ENCODE measurements around the gene NPPC.

The NPPC gene

DNA sequence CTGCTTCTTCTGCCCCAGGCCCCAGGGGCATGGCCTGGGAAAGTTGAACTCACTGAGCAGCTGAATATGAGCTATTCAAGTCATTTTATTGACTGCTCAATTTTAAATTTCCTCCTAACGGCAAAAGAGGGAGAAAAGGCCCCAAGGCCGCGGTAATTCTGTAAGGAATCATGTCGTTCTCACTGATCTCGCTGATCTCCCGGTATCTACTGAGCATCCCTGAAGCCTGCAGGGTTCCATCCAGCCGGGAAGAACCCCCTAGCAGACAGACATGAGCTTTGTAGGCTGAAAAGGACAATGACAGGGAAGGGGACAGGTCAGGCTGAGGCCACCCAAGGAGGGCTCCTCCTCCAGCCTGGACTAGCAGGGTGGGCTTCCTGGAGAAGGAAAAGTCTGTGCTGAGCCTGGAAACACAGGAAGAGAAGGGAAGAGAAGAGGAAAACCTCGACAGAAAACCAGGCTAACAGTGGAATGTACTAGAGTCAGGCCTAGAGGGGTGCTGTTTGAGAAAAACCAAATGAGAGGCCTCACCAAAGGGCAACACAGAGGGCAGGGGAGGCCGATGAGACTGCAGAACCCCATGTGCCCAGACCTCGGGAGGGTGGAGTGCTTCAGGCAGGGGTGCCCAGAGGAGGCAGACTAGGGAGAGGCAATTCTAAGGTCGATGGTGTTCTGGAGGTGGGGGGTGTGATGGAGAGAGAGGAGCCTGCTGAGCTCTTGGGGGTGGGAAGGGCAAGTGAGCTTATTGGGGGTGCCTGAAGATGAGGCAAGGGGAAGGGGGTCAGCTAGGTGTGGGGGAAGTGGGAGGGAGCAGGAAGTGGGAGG lies 2.9 kb upstream of the NPPC start:
- peaks cover 12% of the 10 kb centered on the region for H3K4me1 Mint-ChIP-seq
- no peaks in the 10 kb centered on the region for H3K36me3 Mint-ChIP-seq
- H3K27ac Mint-ChIP-seq: no peak overlapping the region
- H3K4me3 Mint-ChIP-seq: no peak overlapping the region
- H3K9me3 Mint-ChIP-seq: no peaks in the 10 kb centered on the region
- peaks cover 23% of the 10 kb centered on the region for H3K27me3 Mint-ChIP-seq

DNA sequence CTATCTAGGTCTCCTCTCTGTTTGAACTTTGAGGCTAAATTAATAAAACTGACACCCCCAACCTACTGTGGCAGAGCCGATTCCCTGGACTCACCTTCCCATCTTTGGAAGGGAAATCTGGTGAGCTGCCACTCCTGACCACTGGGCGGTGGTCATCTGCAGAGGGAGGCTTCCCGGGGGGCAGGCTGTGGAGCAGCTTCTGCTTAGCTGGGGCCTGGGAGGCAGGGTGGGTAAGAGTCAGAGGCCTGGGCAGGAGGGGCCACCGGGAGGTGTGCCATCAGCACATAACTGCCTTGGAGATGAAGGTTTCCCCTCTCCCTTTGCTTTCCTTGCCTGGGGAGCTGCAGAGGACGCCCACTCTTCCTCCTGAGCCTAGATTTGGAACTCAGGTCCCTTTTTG lies 2.3 kb upstream of the NPPC start:
- Mint-ChIP-seq H3K4me3 (no peak overlapping the region), H3K9me3 (no peaks in the 10 kb centered on the region), H3K36me3 (no peaks in the 10 kb centered on the region), H3K27me3 (peaks cover 30% of the 10 kb centered on the region), H3K27ac (no peak overlapping the region), H3K4me1 (peaks cover 12% of the 10 kb centered on the region)

DNA sequence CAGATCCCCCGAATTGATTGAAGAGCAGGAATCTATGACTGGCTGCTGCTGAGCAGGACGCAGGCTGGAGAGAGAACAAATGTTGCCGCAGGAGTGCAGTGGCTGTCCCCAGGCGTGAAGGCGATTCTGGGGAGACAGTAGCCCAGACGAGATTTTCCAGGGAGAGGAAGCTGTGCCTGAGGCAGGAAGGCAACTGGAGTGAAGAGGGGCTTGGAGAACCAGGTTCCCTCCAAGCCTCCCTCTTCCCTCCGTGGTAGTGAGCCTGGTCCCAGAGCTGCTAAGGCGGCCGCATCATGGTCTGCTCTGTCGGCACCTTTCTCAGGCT lies 1.3 kb upstream of the NPPC start:
- no peak overlapping the region for H3K27ac Mint-ChIP-seq
- peaks cover 12% of the 10 kb centered on the region for H3K4me1 Mint-ChIP-seq
- H3K4me3 Mint-ChIP-seq: peak overlapping the region; percentile 74
- H3K27me3 Mint-ChIP-seq: peaks cover 30% of the 10 kb centered on the region
- no peaks in the 10 kb centered on the region for H3K9me3 Mint-ChIP-seq
- no peaks in the 10 kb centered on the region for H3K36me3 Mint-ChIP-seq

DNA sequence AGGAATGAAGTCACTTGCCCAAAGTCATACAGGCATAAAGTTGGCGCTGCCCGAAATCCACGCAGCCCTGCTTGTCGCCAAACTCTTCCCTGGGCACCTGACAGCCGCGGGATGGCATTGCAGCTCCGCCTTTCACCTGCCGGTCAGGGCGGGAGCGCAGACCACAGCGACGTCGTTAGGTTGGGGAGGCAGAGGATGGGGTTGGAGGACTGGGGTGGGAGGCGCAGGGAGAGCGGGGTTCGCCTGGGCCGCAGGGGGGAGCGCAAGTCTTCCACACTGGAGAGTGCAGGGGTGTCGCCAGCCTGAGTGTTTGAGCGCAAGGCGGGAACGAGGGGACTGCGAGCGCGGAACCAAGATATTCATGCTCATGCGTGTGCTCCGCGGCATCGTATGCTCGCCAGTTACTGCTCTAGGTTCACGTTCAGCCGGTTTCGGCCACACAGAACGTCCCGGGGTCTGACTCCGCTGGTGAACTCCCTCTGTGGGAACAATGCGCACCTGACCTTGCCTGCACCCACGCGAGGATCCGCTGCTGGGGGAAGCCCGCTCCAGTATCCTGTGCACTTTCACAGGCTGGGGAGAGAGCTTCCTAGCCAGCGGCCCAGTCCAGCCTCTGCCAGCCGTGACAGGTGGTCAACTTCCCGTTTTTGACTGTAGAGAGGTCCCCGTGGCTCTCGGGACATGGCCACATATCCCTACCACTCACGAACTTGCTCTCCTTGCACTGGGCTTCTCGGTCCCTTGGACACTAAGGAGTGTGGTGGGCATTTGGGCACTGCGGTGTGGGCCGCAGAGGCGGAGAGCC lies 767 bp upstream of the NPPC start:
- H3K4me1 Mint-ChIP-seq: peaks cover 12% of the 10 kb centered on the region
- H3K36me3 Mint-ChIP-seq: no peaks in the 10 kb centered on the region
- H3K9me3 Mint-ChIP-seq: no peaks in the 10 kb centered on the region
- no peak overlapping the region for H3K27ac Mint-ChIP-seq
- peak overlapping the region; percentile 74 for H3K4me3 Mint-ChIP-seq
- H3K27me3 Mint-ChIP-seq: peaks cover 30% of the 10 kb centered on the region

DNA sequence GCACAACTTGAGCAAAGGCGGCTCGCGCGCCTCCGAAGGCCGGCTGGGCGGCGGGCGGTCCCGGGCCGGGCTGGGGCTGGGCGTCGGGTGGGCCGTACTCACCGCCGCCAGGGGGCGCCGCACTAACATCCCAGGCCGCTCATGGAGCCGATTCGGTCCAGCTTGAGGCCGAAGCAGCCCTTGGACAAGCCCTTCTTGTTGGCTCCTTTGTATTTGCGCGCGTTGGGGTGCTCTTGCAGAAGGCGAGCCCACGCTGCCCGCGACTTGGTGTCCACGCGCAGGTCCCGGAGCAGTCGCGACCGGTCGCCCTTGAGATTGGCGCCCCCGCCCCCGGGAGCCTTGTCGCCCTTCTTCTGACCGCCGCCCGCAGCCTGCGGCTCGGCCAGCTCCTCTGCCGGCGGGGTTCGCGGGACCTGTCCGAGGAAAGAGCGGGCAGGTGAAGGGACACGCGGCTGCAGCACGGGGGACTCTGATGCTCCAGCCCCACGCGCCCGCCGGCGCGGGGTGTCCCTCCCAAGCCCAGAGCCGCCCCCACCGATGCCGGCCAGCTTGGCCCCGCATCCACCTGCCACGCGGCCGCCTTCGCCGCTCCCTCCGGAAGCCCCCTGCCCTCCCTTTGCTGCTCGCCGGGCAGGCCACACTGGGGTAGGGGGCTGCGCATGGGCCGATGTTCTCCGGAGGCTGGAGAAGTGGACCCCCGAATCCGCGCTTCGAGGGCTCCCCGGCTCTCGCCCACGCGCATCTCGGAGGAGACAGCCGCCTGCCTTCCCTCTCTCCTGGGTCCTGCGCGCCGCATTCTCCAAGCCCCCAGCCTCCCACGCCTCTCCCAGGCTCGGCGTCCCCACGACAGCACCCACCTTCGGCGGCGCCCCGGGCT lies 655 bp downstream of the NPPC start:
- peak overlapping the region; percentile 74 for H3K4me3 Mint-ChIP-seq
- no peaks in the 10 kb centered on the region for H3K36me3 Mint-ChIP-seq
- H3K4me1 Mint-ChIP-seq: peaks cover 12% of the 10 kb centered on the region
- H3K27me3 Mint-ChIP-seq: peaks cover 30% of the 10 kb centered on the region
- H3K27ac Mint-ChIP-seq: no peak overlapping the region
- H3K9me3 Mint-ChIP-seq: no peaks in the 10 kb centered on the region

DNA sequence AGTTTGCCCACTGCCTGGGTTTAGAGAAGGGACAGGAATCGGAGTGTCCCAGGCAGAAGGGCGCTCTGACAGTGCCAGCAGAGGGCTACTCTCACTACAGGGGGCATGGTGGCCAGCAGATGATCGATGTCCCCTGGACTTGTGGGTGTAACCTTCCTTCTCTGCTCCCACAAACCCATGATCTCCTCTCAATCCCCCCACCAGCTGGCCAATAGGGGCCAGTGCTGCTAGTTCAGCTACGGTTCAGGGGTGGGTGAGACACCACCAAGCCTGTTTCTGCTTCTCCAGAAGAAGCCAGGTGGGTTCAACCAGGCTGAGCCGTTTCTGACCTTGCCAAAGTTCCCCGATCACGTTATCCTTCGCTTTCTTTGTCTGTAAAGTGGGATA lies 1.3 kb downstream of the NPPC start:
- no peak overlapping the region for H3K27ac Mint-ChIP-seq
- peaks cover 12% of the 10 kb centered on the region for H3K4me1 Mint-ChIP-seq
- H3K36me3 Mint-ChIP-seq: no peaks in the 10 kb centered on the region
- H3K4me3 Mint-ChIP-seq: peak overlapping the region; percentile 60
- H3K9me3 Mint-ChIP-seq: no peaks in the 10 kb centered on the region
- peaks cover 30% of the 10 kb centered on the region for H3K27me3 Mint-ChIP-seq

DNA sequence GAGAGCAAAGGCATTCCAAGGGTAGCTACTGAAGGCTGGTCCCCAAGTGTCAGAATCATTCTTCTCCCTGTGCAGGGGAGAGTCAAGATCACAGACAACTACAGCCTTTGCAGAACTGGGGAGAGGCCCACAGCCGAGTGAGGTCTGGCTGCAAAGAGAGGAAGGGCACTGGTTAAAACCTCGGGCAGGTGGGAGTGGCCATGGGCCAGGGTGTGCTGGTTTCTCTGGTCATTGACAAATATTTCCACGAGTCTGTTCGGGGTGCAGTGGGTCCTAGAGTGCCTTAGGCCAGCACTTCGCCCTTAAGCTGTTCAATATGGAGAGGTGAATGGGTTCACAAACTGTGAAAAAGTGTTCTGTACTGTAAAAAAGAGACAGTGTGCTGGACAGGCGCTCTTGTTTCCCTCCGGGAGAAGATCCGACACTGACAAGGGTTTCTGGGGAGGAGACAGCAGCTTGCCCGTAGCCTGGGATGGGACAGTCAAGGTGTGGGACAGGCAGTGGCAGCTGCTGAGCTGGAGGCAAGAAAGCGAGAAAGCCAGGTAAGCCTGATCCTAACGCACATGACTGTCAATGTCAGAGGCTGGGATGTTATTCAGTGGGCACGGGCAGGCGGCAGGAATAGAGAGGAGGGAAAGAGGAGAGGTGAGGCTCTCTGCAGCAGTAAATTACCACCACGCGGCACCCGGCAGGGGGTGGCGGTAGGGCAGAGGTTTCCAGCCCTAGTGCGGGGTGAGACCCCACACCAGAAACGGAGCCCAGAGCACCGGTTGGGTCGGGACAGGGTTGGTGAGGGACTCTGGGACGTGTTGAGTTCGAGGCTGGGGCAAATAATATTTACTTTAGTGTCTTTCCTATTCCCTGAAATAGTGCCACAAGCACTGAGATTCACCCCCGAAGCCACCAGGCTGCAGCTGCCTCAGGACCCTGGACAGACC lies 2.0 kb downstream of the NPPC start:
- H3K4me3 Mint-ChIP-seq: peak overlapping the region; percentile 60
- H3K27me3 Mint-ChIP-seq: peaks cover 29% of the 10 kb centered on the region

DNA sequence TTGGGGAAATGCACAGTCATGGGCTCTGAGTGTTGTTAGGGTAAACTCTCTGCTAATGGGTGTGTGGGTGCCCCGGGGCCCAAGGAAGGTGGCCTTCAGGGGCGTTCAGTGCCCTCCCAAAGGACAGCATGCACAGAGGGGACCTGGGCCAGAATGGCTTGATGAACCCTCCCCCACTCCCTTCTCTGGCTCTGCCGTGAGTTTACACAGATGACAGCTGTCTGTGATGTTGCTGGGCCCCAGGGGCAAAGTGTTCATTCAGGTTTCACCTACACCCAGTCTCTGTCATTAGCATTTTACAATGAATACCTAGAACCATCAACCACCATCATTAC lies 3.2 kb downstream of the NPPC start:
- H3K4me3 Mint-ChIP-seq: no peak overlapping the region
- no peaks in the 10 kb centered on the region for H3K9me3 Mint-ChIP-seq
- H3K27me3 Mint-ChIP-seq: peaks cover 27% of the 10 kb centered on the region
- H3K4me1 Mint-ChIP-seq: peaks cover 12% of the 10 kb centered on the region
- H3K27ac Mint-ChIP-seq: no peak overlapping the region
- H3K36me3 Mint-ChIP-seq: no peaks in the 10 kb centered on the region

More for the DNA sequence above, 2.0 kb downstream of the NPPC start:
- Mint-ChIP-seq H3K9me3 (no peaks in the 10 kb centered on the region), H3K27ac (no peak overlapping the region), H3K36me3 (no peaks in the 10 kb centered on the region), H3K4me1 (peaks cover 12% of the 10 kb centered on the region)

DNA sequence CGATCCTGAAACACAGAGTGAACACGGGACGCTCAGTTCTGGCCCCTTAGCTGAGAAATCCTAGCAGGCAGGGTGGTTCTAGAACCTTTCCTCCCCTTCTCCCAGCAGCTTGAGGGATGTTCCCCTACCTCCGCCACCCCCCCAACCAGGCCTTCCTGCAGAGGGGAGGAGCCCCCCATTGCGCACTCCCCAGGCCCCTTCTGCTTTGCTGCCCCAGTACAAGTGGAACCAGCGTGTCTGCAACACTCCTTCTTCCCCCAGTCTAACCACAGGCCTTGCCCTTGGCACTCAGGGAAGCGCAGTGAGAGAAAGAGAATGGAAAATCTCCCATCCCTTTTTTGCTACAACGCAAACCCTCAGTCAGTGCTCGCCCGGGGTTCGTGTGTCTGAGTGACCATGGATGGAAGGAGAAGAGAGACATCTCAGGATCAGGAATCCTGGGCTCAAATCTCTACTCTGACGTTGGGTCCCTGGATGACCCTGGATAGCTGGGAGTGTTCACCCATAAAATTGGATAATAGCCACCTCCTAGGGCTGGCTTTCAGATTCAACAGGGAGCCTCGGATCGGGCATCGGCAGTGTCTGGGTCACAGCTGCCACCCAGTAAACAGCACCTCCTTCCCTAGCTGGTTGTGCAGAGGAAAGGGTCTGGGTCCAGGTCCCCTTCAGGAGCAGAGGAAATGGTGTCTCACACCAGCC lies 3.7 kb downstream of the NPPC start:
- no peaks in the 10 kb centered on the region for H3K9me3 Mint-ChIP-seq
- H3K36me3 Mint-ChIP-seq: no peaks in the 10 kb centered on the region
- H3K27ac Mint-ChIP-seq: no peak overlapping the region
- peaks cover 12% of the 10 kb centered on the region for H3K4me1 Mint-ChIP-seq
- peaks cover 22% of the 10 kb centered on the region for H3K27me3 Mint-ChIP-seq
- no peak overlapping the region for H3K4me3 Mint-ChIP-seq

DNA sequence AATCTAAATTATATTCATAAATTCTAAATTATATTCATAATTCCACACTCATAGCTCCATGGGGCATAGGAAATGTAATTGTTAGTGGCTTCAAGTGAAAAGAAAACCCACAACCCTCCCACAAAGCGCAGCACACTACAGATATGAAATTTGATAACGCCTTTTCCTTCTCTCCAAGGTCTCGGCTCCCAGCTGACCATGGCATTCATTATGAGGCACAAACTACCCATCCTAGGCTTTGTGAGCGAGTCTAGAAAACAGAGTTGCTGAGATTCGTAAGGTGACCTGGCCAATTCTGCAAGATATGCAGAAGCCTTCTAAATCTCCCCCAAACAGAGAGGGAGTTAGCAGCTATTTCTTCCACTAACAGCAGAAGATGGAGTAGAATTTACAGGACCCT lies 5.4 kb downstream of the NPPC start:
- Mint-ChIP-seq H3K4me1 (peaks cover 3% of the 10 kb centered on the region), H3K27ac (no peak overlapping the region), H3K9me3 (no peaks in the 10 kb centered on the region), H3K4me3 (no peak overlapping the region), H3K36me3 (no peaks in the 10 kb centered on the region), H3K27me3 (peaks cover 13% of the 10 kb centered on the region)

DNA sequence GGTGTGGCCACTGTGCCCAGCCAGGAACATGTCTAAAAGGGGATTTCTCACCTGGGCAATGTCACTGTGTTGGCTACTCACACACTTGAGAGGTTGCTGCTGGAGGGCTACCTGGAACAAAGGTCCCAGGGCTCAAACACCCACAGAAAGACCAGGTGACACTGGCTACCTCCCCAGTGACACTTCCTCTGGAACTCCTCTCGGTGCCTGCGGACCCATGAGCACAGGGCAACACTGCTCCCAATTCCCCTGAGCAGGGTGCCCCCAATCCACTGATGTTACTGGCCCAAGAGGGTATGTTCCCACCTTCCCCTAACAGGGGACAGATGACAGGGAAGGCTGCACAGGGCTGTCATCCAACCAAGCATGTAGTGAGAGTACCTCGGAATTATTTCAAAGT lies 5.8 kb downstream of the NPPC start:
- Mint-ChIP-seq H3K27me3 (peaks cover 13% of the 10 kb centered on the region), H3K27ac (no peak overlapping the region), H3K4me1 (peaks cover 3% of the 10 kb centered on the region), H3K4me3 (no peak overlapping the region), H3K36me3 (no peaks in the 10 kb centered on the region), H3K9me3 (no peaks in the 10 kb centered on the region)

DNA sequence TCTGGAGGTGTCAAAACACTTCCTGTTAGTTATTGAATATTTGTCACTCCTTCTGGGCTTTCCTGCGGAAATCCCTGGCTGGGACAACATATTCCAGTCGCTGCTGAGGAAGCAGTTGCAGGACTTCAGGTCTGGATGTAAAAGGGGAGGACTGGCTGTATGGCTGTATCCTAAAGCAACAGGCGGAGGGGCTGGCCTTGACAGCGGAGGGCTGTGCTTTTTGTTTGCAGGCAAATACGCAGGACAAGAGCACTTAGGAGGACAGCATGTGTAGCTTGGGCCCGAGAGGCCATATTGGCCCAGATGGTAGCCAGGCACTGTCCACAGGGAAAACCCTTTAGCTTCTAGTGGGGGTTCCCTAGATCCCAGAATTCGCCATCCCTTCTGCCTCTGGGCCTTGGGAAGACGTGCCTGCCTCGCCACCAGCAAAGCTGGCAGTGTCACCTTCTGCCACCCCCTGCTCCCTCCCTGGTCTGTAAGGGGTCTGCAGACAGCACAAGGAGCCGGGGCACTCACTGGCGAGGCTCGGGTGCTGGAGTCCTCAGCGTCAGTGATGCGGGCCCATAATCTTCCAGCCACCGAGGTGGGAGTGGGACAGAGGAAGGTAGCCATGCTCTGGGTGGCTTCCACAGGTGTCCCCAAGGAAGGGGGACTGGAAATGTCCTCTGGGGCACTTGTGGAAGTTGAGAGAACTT lies 6.7 kb downstream of the NPPC start:
- H3K36me3 Mint-ChIP-seq: no peaks in the 10 kb centered on the region
- peaks cover 3% of the 10 kb centered on the region for H3K4me1 Mint-ChIP-seq
- peaks cover 10% of the 10 kb centered on the region for H3K27me3 Mint-ChIP-seq
- no peak overlapping the region for H3K4me3 Mint-ChIP-seq
- H3K27ac Mint-ChIP-seq: no peak overlapping the region
- no peaks in the 10 kb centered on the region for H3K9me3 Mint-ChIP-seq

DNA sequence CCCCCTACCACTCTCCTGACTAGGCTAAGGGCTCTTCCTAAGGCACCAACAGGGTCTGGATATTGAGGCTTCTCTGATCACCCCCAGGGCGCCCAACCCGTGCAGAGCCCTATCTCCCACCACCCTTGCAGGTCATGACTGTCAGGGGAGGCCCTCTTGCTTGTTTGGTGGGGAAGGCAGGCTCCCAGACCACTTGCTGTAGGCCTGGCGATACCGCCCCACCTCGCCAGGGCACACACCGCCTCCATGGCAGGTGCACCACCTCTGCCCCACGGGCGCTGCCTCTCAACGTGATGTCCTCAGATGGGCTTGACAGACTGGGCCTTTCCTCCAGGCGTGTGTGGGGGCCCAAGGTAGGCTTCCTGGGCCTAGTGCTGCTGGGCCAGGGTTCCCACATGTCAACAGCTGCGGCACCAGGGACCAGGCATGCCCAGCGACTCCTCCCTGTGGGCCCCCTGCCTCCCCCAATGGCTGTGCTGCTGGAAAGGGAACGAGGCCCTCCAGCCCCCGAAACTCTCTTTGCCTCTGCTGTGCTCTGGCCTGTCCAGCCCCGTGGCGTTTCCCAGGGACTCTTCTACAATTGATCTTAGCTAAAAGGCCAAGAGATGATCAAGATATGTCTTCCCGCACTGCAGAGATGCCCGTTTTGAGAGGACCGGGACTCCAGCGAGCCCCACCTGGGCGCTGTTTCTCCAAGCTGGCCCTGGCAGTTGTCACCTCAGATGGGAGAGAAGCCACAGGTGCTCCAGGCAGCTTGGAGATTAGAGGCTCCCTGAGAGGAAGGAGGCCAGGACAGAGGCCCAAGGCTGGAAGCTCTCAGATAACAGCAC lies 7.5 kb downstream of the NPPC start:
- Mint-ChIP-seq H3K4me3 (no peak overlapping the region), H3K9me3 (no peaks in the 10 kb centered on the region), H3K27ac (no peak overlapping the region), H3K36me3 (no peaks in the 10 kb centered on the region), H3K27me3 (peaks cover 3% of the 10 kb centered on the region), H3K4me1 (no peaks in the 10 kb centered on the region)

Data from activated naive CD4-positive, alpha-beta T cell treated with anti-CD3 and anti-CD28 coated beads, Interleukin-2, amount 50 U/mL, for 24 hours (primary cell).